HEK293 (cell line): ENCODE measurements around the gene PRSS8.
A peak's percentile ranks its signal among the peaks of the same experiment; 100 is the strongest.

Source experiments
- CTCF ChIA-PET: fragments of 350-600 bp; formaldehyde crosslinking; extraction: SDS; loops from one replicate; lab custom pipeline; 2021; ENCODE audit warnings: antibody characterized with exemption; lab: Yijun Ruan, JAX
- POLR2A ChIA-PET: fragments of 300-600 bp; formaldehyde crosslinking; extraction: SDS; loops from one replicate; lab custom pipeline; 2020; ENCODE audit warnings: antibody characterized with exemption, inconsistent platforms; lab: Yijun Ruan, JAX
- H3K27ac ChIP-seq: fragments of 200-500 bp; sonication (Bioruptor generic); 2 replicates; pipeline ENCODE4 v1.5.1; 2014; ENCODE audit warnings: low read depth, low read length, control low read depth, inconsistent platforms; ENCODE audit errors: extremely low read depth
- H3K36me3 ChIP-seq, 2 experiments: fragments of 200-500 bp in 1 of 2; sonication (Bioruptor generic) in 1 of 2; 1 replicate in 1 of 2; 2 replicates in 1 of 2; pipeline ENCODE4 v1.5.1; 2014 to 2017; ENCODE audit warnings: inconsistent platforms in 2 of 2, low read length in 2 of 2; ENCODE audit not compliant: control insufficient read depth in 2 of 2, insufficient read depth in 1 of 2
- H3K4me1 ChIP-seq: fragments of 200-500 bp; sonication (Bioruptor generic); 2 replicates; pipeline ENCODE4 v1.5.1; 2014; ENCODE audit warnings: mild to moderate bottlenecking, low read length, inconsistent platforms; ENCODE audit not compliant: control insufficient read depth, insufficient read depth
- H3K4me3 ChIP-seq: 2 replicates; pipeline ENCODE4 v1.5.1; 2011; ENCODE audit warnings: low read depth, mild to moderate bottlenecking, control low read depth, low read length, moderate library complexity
- H3K9me3 ChIP-seq: fragments of 200-500 bp; sonication (Bioruptor generic); 2 replicates; pipeline ENCODE4 v1.5.1; 2014; ENCODE audit warnings: low read depth, low read length, inconsistent platforms; ENCODE audit not compliant: control insufficient read depth, insufficient read depth
- EGR2 ChIP-seq: fragments of 450-650 bp; formaldehyde crosslinking; IDR thresholded peaks from 2 replicates; pipeline ENCODE4 v1.5.1; 2016; ENCODE audit warnings: low read depth, missing biosample characterization, missing genetic modification characterization
- KLF7 ChIP-seq: fragments of 450-650 bp; formaldehyde crosslinking; IDR thresholded peaks from 2 replicates; pipeline ENCODE4 v1.5.1; 2016; ENCODE audit warnings: missing biosample characterization, missing genetic modification characterization, borderline replicate concordance
- PRDM1 ChIP-seq: fragments of 450-650 bp; formaldehyde crosslinking; IDR thresholded peaks from 2 replicates; pipeline ENCODE4; 2016; ENCODE audit warnings: missing biosample characterization, missing genetic modification characterization
- REPIN1 ChIP-seq: fragments of 450-650 bp; formaldehyde crosslinking; IDR thresholded peaks from 2 replicates; pipeline ENCODE4 v1.5.1; 2017; ENCODE audit warnings: missing biosample characterization, missing genetic modification characterization, low read depth
- SCRT1 ChIP-seq: fragments of 450-650 bp; formaldehyde crosslinking; IDR thresholded peaks from 2 replicates; pipeline ENCODE4 v1.5.1; 2016; ENCODE audit warnings: missing biosample characterization, missing genetic modification characterization, borderline replicate concordance
- SCRT2 ChIP-seq: fragments of 450-650 bp; formaldehyde crosslinking; IDR thresholded peaks from 2 replicates; pipeline ENCODE4 v1.5.1; 2016; ENCODE audit warnings: missing biosample characterization, missing genetic modification characterization
- SETDB1 ChIP-seq: IDR thresholded peaks from one replicate; pipeline ENCODE4 v1.6.1; 2017; ENCODE audit warnings: mild to moderate bottlenecking, low read length, moderate library complexity, mixed read lengths; ENCODE audit not compliant: insufficient read length
- SP7 ChIP-seq: fragments of 450-650 bp; formaldehyde crosslinking; IDR thresholded peaks from 2 replicates; pipeline ENCODE4 v1.5.1; 2016; ENCODE audit warnings: missing biosample characterization, missing genetic modification characterization
- ZFP37 ChIP-seq: fragments of 450-650 bp; formaldehyde crosslinking; IDR thresholded peaks from 2 replicates; pipeline ENCODE4 v1.5.1; 2016; ENCODE audit warnings: missing biosample characterization, missing genetic modification characterization
- ZNF146 ChIP-seq: fragments of 450-650 bp; formaldehyde crosslinking; IDR thresholded peaks from 2 replicates; pipeline ENCODE4 v1.5.1; 2016; ENCODE audit warnings: missing biosample characterization, missing genetic modification characterization
- ZNF335 ChIP-seq: fragments of 450-650 bp; formaldehyde crosslinking; conservative IDR thresholded peaks from 2 replicates; pipeline ENCODE4 v1.5.1; 2016; ENCODE audit warnings: missing biosample characterization, missing genetic modification characterization
- ZNF561 ChIP-seq: fragments of 450-650 bp; IDR thresholded peaks from 2 replicates; pipeline ENCODE4 v1.5.1; 2018; ENCODE audit warnings: missing biosample characterization, missing genetic modification characterization, borderline replicate concordance
- ZNF600 ChIP-seq: fragments of 450-650 bp; formaldehyde crosslinking; IDR thresholded peaks from 2 replicates; pipeline ENCODE4 v1.5.1; 2016; ENCODE audit warnings: missing biosample characterization, missing genetic modification characterization
- ZNF623 ChIP-seq: fragments of 450-650 bp; formaldehyde crosslinking; IDR thresholded peaks from 2 replicates; pipeline ENCODE4 v1.5.1; 2016; ENCODE audit warnings: missing biosample characterization, missing genetic modification characterization
- ZNF664 ChIP-seq: fragments of 450-650 bp; formaldehyde crosslinking; IDR thresholded peaks from 2 replicates; pipeline ENCODE4 v1.5.1; 2016; ENCODE audit warnings: missing biosample characterization, missing genetic modification characterization
- TF ChIP-seq, protein P1 (sequence below): fragments of 450-650 bp; formaldehyde crosslinking; IDR thresholded peaks from 2 replicates; pipeline ENCODE4 v1.5.1; 2016; ENCODE audit warnings: missing biosample characterization, missing genetic modification characterization
- TF ChIP-seq, protein P2 (sequence below): fragments of 450-650 bp; formaldehyde crosslinking; IDR thresholded peaks from 2 replicates; pipeline ENCODE4 v1.5.1; 2017; ENCODE audit warnings: missing biosample characterization, missing genetic modification characterization

Gene PRSS8

DNA sequence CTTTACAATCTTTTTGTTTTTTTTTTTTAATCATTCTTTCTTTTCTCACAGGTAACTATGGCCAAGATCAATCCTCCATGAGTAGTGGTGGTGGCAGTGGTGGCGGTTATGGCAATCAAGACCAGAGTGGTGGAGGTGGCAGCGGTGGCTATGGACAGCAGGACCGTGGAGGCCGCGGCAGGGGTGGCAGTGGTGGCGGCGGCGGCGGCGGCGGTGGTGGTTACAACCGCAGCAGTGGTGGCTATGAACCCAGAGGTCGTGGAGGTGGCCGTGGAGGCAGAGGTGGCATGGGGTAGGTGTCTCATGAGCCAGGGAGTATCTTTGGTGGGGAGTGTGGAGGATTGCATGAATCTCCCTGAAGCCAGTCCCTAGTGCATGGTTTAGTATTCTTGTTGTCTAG, 49.4 kb upstream of the PRSS8 start:
- no peaks in the 10 kb centered on the region for H3K9me3 ChIP-seq
- ChIA-PET POLR2A (interaction anchor here (2.2 kb wide), 1 partner anchor 43 kb away, joined by 6 read pairs; no protein-coding TSS in a partner anchor), CTCF (interaction anchor here (0.6 to 1.3 kb wide), 2 partner anchors 201 to 258 kb away, joined by 3 to 4 read pairs; partner anchors contain the start of gene ZNF843)
- H3K4me3 ChIP-seq = no peak overlapping the region
- H3K36me3 ChIP-seq = peaks cover 64 to 91% of the 10 kb centered on the region in 2 experiments
- TF ChIP-seq EGR2 (tag by site-specific recombination) (peak; percentile 67; the same call in 1 of the 2 replicates), SETDB1 (no peak)
- H3K4me1 ChIP-seq = no peaks in the 10 kb centered on the region
- no peak overlapping the region for H3K27ac ChIP-seq

DNA sequence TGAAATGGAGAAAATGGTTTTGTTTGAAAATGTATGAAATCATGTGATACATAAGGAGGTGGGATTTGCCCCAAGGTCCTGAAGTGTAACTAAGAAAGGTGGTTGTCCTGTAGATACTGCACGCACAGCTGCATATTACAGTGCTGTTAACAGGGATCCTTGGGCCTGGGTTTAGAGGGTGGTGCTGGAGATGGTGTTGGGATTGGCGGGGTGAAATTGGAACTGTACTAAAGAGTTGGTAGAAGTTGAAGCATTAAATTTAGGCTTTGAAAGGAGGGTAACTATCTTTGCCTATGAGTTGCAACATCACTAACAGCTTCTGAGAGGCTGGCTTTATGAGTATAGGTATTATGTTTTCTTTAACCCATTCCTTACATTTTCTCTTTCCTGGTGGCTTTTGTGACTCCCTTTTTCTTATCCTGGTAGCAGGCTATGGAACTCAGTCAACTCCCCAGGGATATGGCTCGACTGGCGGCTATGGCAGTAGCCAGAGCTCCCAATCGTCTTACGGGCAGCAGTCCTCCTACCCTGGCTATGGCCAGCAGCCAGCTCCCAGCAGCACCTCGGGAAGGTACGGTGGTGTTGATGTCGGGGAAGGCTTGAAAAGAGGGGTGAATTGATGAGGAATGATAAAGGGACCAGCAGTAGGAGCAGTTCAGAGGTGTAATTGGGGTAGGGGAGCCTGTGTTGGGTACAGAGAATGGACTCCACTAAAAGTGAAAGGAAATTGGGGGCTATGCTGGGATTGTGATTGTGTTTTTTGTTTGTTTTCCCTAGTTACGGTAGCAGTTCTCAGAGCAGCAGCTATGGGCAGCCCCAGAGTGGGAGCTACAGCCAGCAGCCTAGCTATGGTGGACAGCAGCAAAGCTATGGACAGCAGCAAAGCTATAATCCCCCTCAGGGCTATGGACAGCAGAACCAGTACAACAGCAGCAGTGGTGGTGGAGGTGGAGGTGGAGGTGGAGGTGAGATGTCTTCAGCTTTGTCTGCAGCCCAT, 48.2 kb upstream of the PRSS8 start:
- H3K4me1 ChIP-seq = no peaks in the 10 kb centered on the region
- no peak overlapping the region for H3K4me3 ChIP-seq
- H3K27ac ChIP-seq = no peak overlapping the region
- ChIA-PET POLR2A (interaction anchor here (0.6 to 2.3 kb wide), 7 partner anchors 10 to 459 kb away, joined by 3 to 7 read pairs (median 4); partner anchors contain the start of gene KAT8), CTCF (interaction anchor here (0.6 to 0.9 kb wide), 2 partner anchors 186 to 230 kb away, joined by 3 read pairs; no protein-coding TSS in a partner anchor)
- TF ChIP-seq ZNF146 (tag by site-specific recombination) (peak; percentile 22; the same call in 1 of the 2 replicates), ZFP37 (tag by site-specific recombination) (no peak)
- TF ChIP-seq, protein P1, sequence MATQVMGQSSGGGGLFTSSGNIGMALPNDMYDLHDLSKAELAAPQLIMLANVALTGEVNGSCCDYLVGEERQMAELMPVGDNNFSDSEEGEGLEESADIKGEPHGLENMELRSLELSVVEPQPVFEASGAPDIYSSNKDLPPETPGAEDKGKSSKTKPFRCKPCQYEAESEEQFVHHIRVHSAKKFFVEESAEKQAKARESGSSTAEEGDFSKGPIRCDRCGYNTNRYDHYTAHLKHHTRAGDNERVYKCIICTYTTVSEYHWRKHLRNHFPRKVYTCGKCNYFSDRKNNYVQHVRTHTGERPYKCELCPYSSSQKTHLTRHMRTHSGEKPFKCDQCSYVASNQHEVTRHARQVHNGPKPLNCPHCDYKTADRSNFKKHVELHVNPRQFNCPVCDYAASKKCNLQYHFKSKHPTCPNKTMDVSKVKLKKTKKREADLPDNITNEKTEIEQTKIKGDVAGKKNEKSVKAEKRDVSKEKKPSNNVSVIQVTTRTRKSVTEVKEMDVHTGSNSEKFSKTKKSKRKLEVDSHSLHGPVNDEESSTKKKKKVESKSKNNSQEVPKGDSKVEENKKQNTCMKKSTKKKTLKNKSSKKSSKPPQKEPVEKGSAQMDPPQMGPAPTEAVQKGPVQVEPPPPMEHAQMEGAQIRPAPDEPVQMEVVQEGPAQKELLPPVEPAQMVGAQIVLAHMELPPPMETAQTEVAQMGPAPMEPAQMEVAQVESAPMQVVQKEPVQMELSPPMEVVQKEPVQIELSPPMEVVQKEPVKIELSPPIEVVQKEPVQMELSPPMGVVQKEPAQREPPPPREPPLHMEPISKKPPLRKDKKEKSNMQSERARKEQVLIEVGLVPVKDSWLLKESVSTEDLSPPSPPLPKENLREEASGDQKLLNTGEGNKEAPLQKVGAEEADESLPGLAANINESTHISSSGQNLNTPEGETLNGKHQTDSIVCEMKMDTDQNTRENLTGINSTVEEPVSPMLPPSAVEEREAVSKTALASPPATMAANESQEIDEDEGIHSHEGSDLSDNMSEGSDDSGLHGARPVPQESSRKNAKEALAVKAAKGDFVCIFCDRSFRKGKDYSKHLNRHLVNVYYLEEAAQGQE (tag by site-specific recombination) = peak; percentile 73
- TF ChIP-seq, all 188 proteins: peak for 2
- Histone ChIP-seq H3K36me3 (peaks cover 52 to 79% of the 10 kb centered on the region in 2 experiments), H3K9me3 (no peaks in the 10 kb centered on the region)

DNA sequence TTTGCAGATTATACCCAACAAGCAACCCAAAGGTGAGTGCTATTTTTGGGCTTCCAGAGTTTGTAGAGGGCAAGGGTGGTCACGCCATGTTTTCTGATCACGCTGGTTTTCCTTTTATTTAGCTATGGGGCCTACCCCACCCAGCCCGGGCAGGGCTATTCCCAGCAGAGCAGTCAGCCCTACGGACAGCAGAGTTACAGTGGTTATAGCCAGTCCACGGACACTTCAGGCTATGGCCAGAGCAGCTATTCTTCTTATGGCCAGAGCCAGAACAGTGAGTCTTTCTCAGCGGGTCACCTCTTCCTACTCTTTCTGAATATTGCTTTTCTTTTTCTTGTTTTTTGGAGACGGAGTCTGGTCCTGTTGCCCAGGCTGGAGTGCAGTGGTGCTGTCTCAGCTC, 46.9 kb upstream of the PRSS8 start:
- no peak overlapping the region for H3K27ac ChIP-seq
- POLR2A ChIA-PET = interaction anchor here (1.1 to 2.3 kb wide), 3 partner anchors 15 to 65 kb away, joined by 3 to 7 read pairs (median 5); partner anchors contain the start of gene KAT8

DNA sequence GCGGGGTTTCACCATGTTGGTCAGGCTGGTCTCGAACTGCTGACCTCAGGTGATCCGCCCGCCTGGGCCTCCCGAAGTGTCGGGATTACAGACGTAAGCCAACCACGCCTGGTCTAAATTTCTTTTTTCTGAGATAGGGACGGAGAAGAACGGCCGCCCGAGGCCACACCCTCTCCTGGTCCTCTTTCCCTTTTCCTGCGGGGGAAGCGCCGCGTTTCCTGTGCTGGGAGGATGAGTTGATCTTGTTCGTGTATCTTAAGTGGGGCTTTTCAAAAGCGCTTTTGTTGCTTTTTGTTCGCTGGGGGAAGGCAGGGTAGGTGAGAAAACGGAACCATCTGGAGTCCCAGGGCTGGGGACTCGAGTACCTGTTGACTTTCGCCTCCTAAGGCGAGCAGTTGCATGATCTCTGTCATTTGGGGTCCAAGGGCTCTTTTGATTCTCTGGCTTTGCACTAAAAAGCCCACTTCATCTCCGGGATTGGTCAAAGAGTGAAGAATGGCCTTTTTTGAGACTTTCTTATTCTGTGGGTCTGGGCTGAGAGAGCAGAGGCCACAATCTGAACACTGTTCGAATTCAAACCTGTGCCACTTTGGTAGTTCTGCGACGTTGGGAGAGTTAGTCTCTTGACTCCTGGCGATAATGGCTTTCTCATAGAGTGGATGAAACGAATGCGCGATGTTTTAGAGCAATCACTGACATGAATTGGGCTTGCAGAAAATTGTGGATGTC, 45.7 kb upstream of the PRSS8 start:
- TF ChIP-seq PRDM1 (tag by site-specific recombination) = no peak
- TF ChIP-seq ZNF335 (tag by site-specific recombination) = peak; percentile 4; the same call in 1 of the 2 replicates
- peak; percentile 74; the same call in 1 of the 2 replicates for TF ChIP-seq SCRT1 (tag by site-specific recombination)
- TF ChIP-seq SP7 = no peak
- no peak for TF ChIP-seq REPIN1 (tag by site-specific recombination)
- TF ChIP-seq SCRT2 (tag by site-specific recombination) = peak; percentile 95
- TF ChIP-seq ZNF664 (tag by site-specific recombination) = peak; percentile 62; the same call in 1 of the 2 replicates
- peak; percentile 0; the same call in 1 of the 2 replicates for TF ChIP-seq ZNF561 (tag by site-specific recombination)
- TF ChIP-seq KLF7 (tag by site-specific recombination) = 0 out of 2 replicates have a peak, but pooled peaks have one; percentile 22
- TF ChIP-seq ZNF623 = no peak
- TF ChIP-seq, all 188 proteins: peak for 6
- Histone ChIP-seq H3K4me3 (peak overlapping the region; percentile 72), H3K9me3 (no peaks in the 10 kb centered on the region), H3K36me3 (peaks cover 33 to 55% of the 10 kb centered on the region in 2 experiments), H3K4me1 (no peaks in the 10 kb centered on the region), H3K27ac (peak overlapping the region; percentile 91; the same call in 1 of the 2 replicates)
- ChIA-PET CTCF (interaction anchor here (0.7 kb wide), 1 partner anchor 9 kb away, joined by 3 read pairs; no protein-coding TSS in a partner anchor), POLR2A (interaction anchor here (0.5 to 4.8 kb wide), 32 partner anchors 9 to 692 kb away, joined by 3 to 107 read pairs (median 6); partner anchors contain the start of genes KAT8, PYDC1, STX4 and VKORC1)

More for the DNA sequence above, 46.9 kb upstream of the PRSS8 start:
- Histone ChIP-seq H3K4me3 (peak overlapping the region; percentile 72), H3K9me3 (no peaks in the 10 kb centered on the region), H3K4me1 (no peaks in the 10 kb centered on the region), H3K36me3 (peaks cover 42 to 66% of the 10 kb centered on the region in 2 experiments)
- TF ChIP-seq, protein P2, sequence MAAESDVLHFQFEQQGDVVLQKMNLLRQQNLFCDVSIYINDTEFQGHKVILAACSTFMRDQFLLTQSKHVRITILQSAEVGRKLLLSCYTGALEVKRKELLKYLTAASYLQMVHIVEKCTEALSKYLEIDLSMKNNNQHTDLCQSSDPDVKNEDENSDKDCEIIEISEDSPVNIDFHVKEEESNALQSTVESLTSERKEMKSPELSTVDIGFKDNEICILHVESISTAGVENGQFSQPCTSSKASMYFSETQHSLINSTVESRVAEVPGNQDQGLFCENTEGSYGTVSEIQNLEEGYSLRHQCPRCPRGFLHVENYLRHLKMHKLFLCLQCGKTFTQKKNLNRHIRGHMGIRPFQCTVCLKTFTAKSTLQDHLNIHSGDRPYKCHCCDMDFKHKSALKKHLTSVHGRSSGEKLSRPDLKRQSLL (tag by site-specific recombination) = no peak
- peak; percentile 69; the same call in 1 of the 2 replicates for TF ChIP-seq ZNF600 (tag by site-specific recombination)
- CTCF ChIA-PET = interaction anchor here (0.7 to 1.3 kb wide), 2 partner anchors 8 to 39 kb away, joined by 3 read pairs; no protein-coding TSS in a partner anchor
